ENCODE data around the gene DLK1. TPM values are rescaled to one million over a fixed set of nuclear protein-coding genes. Genes with fewer than 3 reads are reported as not detected.

DLK1 gene
- total and polyA plus RNA-seq, 2 donors from 2014 or later, result 0.17 TPM; not detected in 1

- DNase-seq, result no peak
- H3K36me3 ChIP-seq (ENCODE audit: control insufficient read depth in 2 of 3, insufficient read depth in 3 of 3, low read length in 3 of 3), result no peaks in the 10 kb centered on the region
- H3K4me3 ChIP-seq (ENCODE audit: low read length in 3 of 3), result no peak overlapping the region
- TF ChIP-seq, protein P1, sequence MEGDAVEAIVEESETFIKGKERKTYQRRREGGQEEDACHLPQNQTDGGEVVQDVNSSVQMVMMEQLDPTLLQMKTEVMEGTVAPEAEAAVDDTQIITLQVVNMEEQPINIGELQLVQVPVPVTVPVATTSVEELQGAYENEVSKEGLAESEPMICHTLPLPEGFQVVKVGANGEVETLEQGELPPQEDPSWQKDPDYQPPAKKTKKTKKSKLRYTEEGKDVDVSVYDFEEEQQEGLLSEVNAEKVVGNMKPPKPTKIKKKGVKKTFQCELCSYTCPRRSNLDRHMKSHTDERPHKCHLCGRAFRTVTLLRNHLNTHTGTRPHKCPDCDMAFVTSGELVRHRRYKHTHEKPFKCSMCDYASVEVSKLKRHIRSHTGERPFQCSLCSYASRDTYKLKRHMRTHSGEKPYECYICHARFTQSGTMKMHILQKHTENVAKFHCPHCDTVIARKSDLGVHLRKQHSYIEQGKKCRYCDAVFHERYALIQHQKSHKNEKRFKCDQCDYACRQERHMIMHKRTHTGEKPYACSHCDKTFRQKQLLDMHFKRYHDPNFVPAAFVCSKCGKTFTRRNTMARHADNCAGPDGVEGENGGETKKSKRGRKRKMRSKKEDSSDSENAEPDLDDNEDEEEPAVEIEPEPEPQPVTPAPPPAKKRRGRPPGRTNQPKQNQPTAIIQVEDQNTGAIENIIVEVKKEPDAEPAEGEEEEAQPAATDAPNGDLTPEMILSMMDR (IDR thresholded peaks at IDR 0.05; ENCODE audit: borderline replicate concordance, extremely low read depth, insufficient read depth), result no peak
- H3K4me1 ChIP-seq (ENCODE audit: control insufficient read depth in 2 of 3, insufficient read depth in 2 of 3, low read depth in 1 of 3, low read length in 3 of 3), result no peaks in the 10 kb centered on the region
- H3K27me3 ChIP-seq (ENCODE audit: control insufficient read depth, insufficient read depth, low read length), result no peaks in the 10 kb centered on the region
- intact Hi-C loops (cut with DNase I), result no loop called here
- H3K9ac ChIP-seq (ENCODE audit: low read length in 3 of 3), result no peak overlapping the region
- H3K27ac ChIP-seq (ENCODE audit: low read depth in 2 of 2, low read length in 2 of 2), result no peak overlapping the region
- FAIRE-seq, result no peak
- H3K9me3 ChIP-seq (ENCODE audit: control insufficient read depth in 2 of 3, insufficient read depth in 1 of 3, low read length in 3 of 3), result no peaks in the 10 kb centered on the region
Observed at GRCh38 chr14:100775351-100775830, 48.7 kb downstream of the DLK1 start.

- Histone ChIP-seq H3K27me3 (ENCODE audit: control insufficient read depth, insufficient read depth, low read length) (no peaks in the 10 kb centered on the region), H3K9me3 (ENCODE audit: control insufficient read depth in 2 of 3, insufficient read depth in 1 of 3, low read length in 3 of 3) (no peaks in the 10 kb centered on the region), H3K9ac (ENCODE audit: low read length in 3 of 3) (no peak overlapping the region), H3K4me3 (ENCODE audit: low read length in 3 of 3) (no peak overlapping the region), H3K4me1 (ENCODE audit: control insufficient read depth in 2 of 3, insufficient read depth in 2 of 3, low read depth in 1 of 3, low read length in 3 of 3) (no peaks in the 10 kb centered on the region), H3K36me3 (ENCODE audit: control insufficient read depth in 2 of 3, insufficient read depth in 3 of 3, low read length in 3 of 3) (no peaks in the 10 kb centered on the region), H3K27ac (ENCODE audit: low read depth in 2 of 2, low read length in 2 of 2) (no peak overlapping the region)
- TF ChIP-seq, protein P1 (IDR thresholded peaks at IDR 0.05; ENCODE audit: borderline replicate concordance, extremely low read depth, insufficient read depth), result no peak
- FAIRE-seq, result no peak
- peak in 3 of 5 donors; percentile 50 to 86 (median 56) for DNase-seq
- intact Hi-C loops (cut with DNase I), result no loop called here
Observed at GRCh38 chr14:100775831-100776591, 49.3 kb downstream of the DLK1 start.

GRCh38 chr14:100776681-100777365 lies 50.1 kb downstream of the DLK1 start:
- no peak overlapping the region for H3K27ac ChIP-seq (ENCODE audit: low read depth in 2 of 2, low read length in 2 of 2)
- H3K9me3 ChIP-seq (ENCODE audit: control insufficient read depth in 2 of 3, insufficient read depth in 1 of 3, low read length in 3 of 3), result no peaks in the 10 kb centered on the region
- no peak for FAIRE-seq
- no peaks in the 10 kb centered on the region for H3K27me3 ChIP-seq (ENCODE audit: control insufficient read depth, insufficient read depth, low read length)
- intact Hi-C loops (cut with DNase I), result no loop called here
- DNase-seq, result peak in 1 of 5 donors; percentile 7
- no peaks in the 10 kb centered on the region for H3K36me3 ChIP-seq (ENCODE audit: control insufficient read depth in 2 of 3, insufficient read depth in 3 of 3, low read length in 3 of 3)
- H3K4me3 ChIP-seq (ENCODE audit: low read length in 3 of 3), result no peak overlapping the region
- TF ChIP-seq, protein P1 (IDR thresholded peaks at IDR 0.05; ENCODE audit: borderline replicate concordance, extremely low read depth, insufficient read depth), result no peak
- no peaks in the 10 kb centered on the region for H3K4me1 ChIP-seq (ENCODE audit: control insufficient read depth in 2 of 3, insufficient read depth in 2 of 3, low read depth in 1 of 3, low read length in 3 of 3)
- H3K9ac ChIP-seq (ENCODE audit: low read length in 3 of 3), result no peak overlapping the region

Data from kidney (tissue), 14 donors.